ENCODE results near the gene TNFSF15.

DNA sequence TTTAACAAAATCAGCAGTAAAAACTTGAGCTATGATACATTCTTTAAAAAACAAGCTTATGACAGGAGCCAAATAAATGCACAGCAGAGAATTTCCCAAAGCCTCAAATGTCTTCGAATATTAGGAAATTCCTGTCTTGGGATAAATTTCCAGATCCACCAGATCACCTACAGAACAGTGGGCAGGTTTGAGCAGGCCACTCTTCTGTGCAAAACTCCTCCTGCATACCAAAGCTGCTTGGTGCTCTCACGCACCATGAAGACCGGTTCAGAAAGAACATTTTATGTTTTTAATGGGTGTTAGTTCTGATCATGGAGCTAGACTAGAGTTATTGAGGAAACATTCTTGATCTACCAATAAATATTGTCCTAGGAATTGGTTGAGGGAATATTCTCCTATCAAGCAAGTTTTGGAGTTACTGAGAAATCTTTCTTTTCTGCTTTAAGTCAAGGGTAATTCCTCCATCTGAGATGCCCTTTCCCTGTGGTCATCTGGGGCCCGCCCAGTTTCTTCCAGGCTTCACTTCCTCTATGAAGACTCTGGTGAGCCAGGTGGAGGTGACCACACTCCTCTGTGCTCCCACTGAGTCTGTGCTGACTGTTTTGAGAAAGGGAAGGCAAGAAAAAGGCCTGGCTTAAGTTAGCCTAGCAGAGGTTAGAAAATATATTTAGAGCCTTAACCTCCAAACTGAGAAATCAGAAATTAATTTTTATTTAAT is 17.9 kb downstream of the TNFSF15 start:
- TF ChIP-seq BHLHE40 (IDR thresholded peaks at IDR 0.05; ENCODE audit: borderline replicate concordance), result no peak
- TF ChIP-seq TARDBP (IDR thresholded peaks at IDR 0.05), result no peak
- TF ChIP-seq FOXM1 (IDR thresholded peaks at IDR 0.05; ENCODE audit: borderline replicate concordance), result no peak
- no peak for TF ChIP-seq ARNT (IDR thresholded peaks at IDR 0.05)
- TF ChIP-seq SUZ12 (IDR thresholded peaks at IDR 0.05), result no peak
- TF ChIP-seq, protein P1, sequence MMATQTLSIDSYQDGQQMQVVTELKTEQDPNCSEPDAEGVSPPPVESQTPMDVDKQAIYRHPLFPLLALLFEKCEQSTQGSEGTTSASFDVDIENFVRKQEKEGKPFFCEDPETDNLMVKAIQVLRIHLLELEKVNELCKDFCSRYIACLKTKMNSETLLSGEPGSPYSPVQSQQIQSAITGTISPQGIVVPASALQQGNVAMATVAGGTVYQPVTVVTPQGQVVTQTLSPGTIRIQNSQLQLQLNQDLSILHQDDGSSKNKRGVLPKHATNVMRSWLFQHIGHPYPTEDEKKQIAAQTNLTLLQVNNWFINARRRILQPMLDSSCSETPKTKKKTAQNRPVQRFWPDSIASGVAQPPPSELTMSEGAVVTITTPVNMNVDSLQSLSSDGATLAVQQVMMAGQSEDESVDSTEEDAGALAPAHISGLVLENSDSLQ (IDR thresholded peaks at IDR 0.05), result no peak
- TF ChIP-seq ZNF384 (IDR thresholded peaks at IDR 0.05), result no peak
- no peak for TF ChIP-seq FOXA1 (IDR thresholded peaks at IDR 0.05)
